WTC11 (cell line): ENCODE measurements around the gene ATP6V1F. TPM values are rescaled to one million over a fixed set of nuclear protein-coding genes. Genes with fewer than 3 reads are reported as not detected.
A peak's percentile ranks its signal among the peaks of the same experiment; 100 is the strongest.

Experiments
- ATAC-seq: fragments of 200-7000 bp; cut with Tn5 transposase; 2 replicates; pipeline ENCODE4 v1.10.0; 2021; ENCODE audit warnings: mild to moderate bottlenecking, moderate library complexity
- CTCF ChIA-PET: fragments of 300-600 bp; sonication (Branson Sonifier 250); formaldehyde crosslinking; loops from one replicate; lab custom pipeline; 2021; ENCODE audit warnings: antibody characterized with exemption; lab: Charles Lee
- POLR2A ChIA-PET: fragments of 350-600 bp; sonication (Branson Sonifier 250); formaldehyde crosslinking; loops from one replicate; lab custom pipeline; 2021; ENCODE audit warnings: antibody characterized with exemption; lab: Charles Lee
- DNase-seq: peaks from one replicate; pipeline ENCODE4 v3.0.0; 2021; ENCODE audit warnings: low spot score
- H3K27ac Mint-ChIP-seq: 2 replicates; pipeline ENCODE4 v1.8.0; 2021; ENCODE audit warnings: mixed read lengths
- H3K27me3 Mint-ChIP-seq: 2 replicates; pipeline ENCODE4 v1.8.0; 2021; ENCODE audit warnings: low read depth, mild to moderate bottlenecking, moderate library complexity, mixed read lengths
- H3K36me3 Mint-ChIP-seq: 2 replicates; pipeline ENCODE4 v1.8.0; 2021; ENCODE audit warnings: mixed read lengths
- H3K4me1 Mint-ChIP-seq: 2 replicates; pipeline ENCODE4 v1.8.0; 2022; ENCODE audit warnings: mixed read lengths
- H3K4me3 Mint-ChIP-seq: 2 replicates; pipeline ENCODE4 v1.8.0; 2021; ENCODE audit warnings: mild to moderate bottlenecking, moderate library complexity, mixed read lengths
- H3K9me3 Mint-ChIP-seq: 2 replicates; pipeline ENCODE4 v1.8.0; 2021; ENCODE audit warnings: mixed read lengths
- ATF2 ChIP-seq: sonication (generic); formaldehyde crosslinking; IDR thresholded peaks from 2 replicates; pipeline ENCODE4 v1.8.1; 2022; ENCODE audit warnings: low read depth, missing genetic modification reagents, borderline replicate concordance
- CBFB ChIP-seq: sonication (generic); formaldehyde crosslinking; IDR thresholded peaks from 2 replicates; pipeline ENCODE4 v1.8.1; 2022; ENCODE audit warnings: mild to moderate bottlenecking, low read depth, missing genetic modification reagents
- CDX4 ChIP-seq: fragments of 250-450 bp; sonication (Bioruptor Pico); IDR thresholded peaks from 2 replicates; pipeline ENCODE4 v1.9.0; 2021; ENCODE audit warnings: moderate library complexity, mild to moderate bottlenecking, inconsistent platforms, borderline replicate concordance
- CTCF ChIP-seq: fragments of 200-600 bp; IDR thresholded peaks from 2 replicates; pipeline ENCODE4 v1.8.0; 2022; ENCODE audit warnings: antibody characterized with exemption
- E2F1 ChIP-seq: sonication (generic); formaldehyde crosslinking; IDR thresholded peaks from 2 replicates; pipeline ENCODE4 v1.8.0; 2022; ENCODE audit warnings: mild to moderate bottlenecking, missing genetic modification reagents
- E2F4 ChIP-seq: sonication (generic); formaldehyde crosslinking; IDR thresholded peaks from 2 replicates; pipeline ENCODE4 v1.8.1; 2022; ENCODE audit warnings: low read depth, mild to moderate bottlenecking, moderate library complexity, missing genetic modification reagents, borderline replicate concordance
- FOXJ3 ChIP-seq: sonication (generic); formaldehyde crosslinking; IDR thresholded peaks from 2 replicates; pipeline ENCODE4 v1.9.0; 2021; ENCODE audit warnings: missing genetic modification reagents, mild to moderate bottlenecking, borderline replicate concordance
- GRHL2 ChIP-seq: fragments of 250-450 bp; sonication (Bioruptor Pico); IDR thresholded peaks from 2 replicates; pipeline ENCODE4 v1.8.0; 2022; ENCODE audit warnings: mild to moderate bottlenecking, moderate library complexity; ENCODE audit not compliant: insufficient replicate concordance, severe bottlenecking
- NFATC4 ChIP-seq: fragments of 250-450 bp; sonication (Bioruptor Pico); IDR thresholded peaks from 2 replicates; pipeline ENCODE4 v1.9.0; 2021; ENCODE audit warnings: mild to moderate bottlenecking
- SMAD3 ChIP-seq: sonication (generic); formaldehyde crosslinking; IDR thresholded peaks from 2 replicates; pipeline ENCODE4 v1.8.0; 2022; ENCODE audit warnings: missing genetic modification reagents, mild to moderate bottlenecking, borderline replicate concordance
- ZBTB21 ChIP-seq: sonication (generic); formaldehyde crosslinking; IDR thresholded peaks from 2 replicates; pipeline ENCODE4 v1.8.1; 2023; ENCODE audit warnings: mild to moderate bottlenecking, missing genetic modification reagents, borderline replicate concordance
- ZNF423 ChIP-seq: fragments of 250-450 bp; sonication (Bioruptor Pico); IDR thresholded peaks from 2 replicates; pipeline ENCODE4 v2.1.2; 2022; ENCODE audit warnings: mild to moderate bottlenecking, moderate library complexity
- ZNF512 ChIP-seq: sonication (generic); formaldehyde crosslinking; IDR thresholded peaks from 2 replicates; pipeline ENCODE4 v1.8.1; 2022; ENCODE audit warnings: missing genetic modification reagents, borderline replicate concordance
- ZNF671 ChIP-seq: fragments of 250-450 bp; sonication (Bioruptor Pico); IDR thresholded peaks from 2 replicates; pipeline ENCODE4 v1.8.0; 2021; ENCODE audit warnings: mild to moderate bottlenecking
- total RNA-seq: library from RNA; stranded (reverse); gene quantifications from 3 replicates; pipeline ENCODE4 v1.2.3, GENCODE V29; 2021
- TF ChIP-seq, protein P1 (sequence below): sonication (generic); formaldehyde crosslinking; IDR thresholded peaks from 2 replicates; pipeline ENCODE4 v1.8.1; 2023; ENCODE audit warnings: mild to moderate bottlenecking, moderate library complexity, missing genetic modification reagents
- TF ChIP-seq, protein P2 (sequence below): fragments of 250-450 bp; sonication (Bioruptor Pico); IDR thresholded peaks from 2 replicates; pipeline ENCODE4 v1.9.0; 2021; ENCODE audit warnings: mild to moderate bottlenecking, borderline replicate concordance

ATP6V1F gene
- total RNA-seq, 1 experiment from 2014 or later: 117 TPM

DNA sequence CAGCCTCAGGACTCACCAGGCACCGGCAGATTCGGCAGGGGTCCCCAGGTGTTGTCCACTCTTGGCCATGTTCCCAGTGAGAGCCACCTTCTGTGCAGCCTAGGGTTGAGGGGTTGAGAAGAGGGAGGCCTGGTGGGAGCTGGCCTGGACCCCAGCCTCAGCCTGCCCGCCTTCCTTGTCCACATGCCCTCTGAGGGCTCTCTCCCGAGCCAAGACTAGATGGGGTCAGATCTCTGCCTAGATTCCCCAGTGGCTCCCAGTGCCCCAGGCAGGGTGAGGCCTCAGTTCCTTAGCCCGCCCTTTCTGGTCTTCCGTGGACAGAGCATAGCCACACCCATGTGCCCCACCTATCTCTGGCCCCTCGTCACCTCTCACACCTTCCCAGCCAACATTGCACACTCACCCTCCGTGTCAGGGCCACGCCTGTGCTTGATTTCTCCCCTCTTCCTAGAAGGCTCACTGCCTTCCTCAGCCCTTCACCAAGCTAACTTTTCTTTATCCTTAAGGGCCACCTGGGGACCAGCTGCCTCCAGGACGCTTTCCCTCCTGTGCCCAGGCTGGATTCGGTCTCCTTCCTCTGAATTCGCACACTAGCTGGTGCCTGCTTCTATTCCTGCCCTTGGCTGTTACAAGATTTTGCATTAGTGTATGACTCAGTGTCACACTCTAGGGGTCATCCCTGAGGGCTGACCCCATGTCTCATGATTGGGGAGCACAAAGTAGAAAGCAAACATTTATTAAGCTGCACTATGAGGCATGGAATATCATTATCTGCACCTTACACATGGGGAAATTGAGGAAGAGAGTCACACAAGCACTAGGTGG is 40.3 kb downstream of the ATP6V1F start:
- Mint-ChIP-seq H3K9me3 (peaks cover 23% of the 10 kb centered on the region), H3K27me3 (peaks cover 13% of the 10 kb centered on the region), H3K27ac (peak overlapping the region; percentile 10; the same call in 1 of the 2 replicates), H3K4me3 (no peak overlapping the region), H3K36me3 (peaks cover 14% of the 10 kb centered on the region), H3K4me1 (peaks cover 3% of the 10 kb centered on the region; the same call in 1 of the 2 replicates)
- DNase-seq: no peak
- ChIA-PET CTCF (interaction anchor here (1.0 to 1.8 kb wide), 5 partner anchors 19 to 261 kb away, joined by 3 to 6 read pairs (median 5); no protein-coding TSS in a partner anchor), POLR2A (interaction anchor here (1.0 kb wide), 1 partner anchor 8 kb away, joined by 3 read pairs; the partner anchor contains the start of gene KCP)
- ATAC-seq: no peak
- TF ChIP-seq ZNF512 (no peak), ZBTB21 (CRISPR knock-in tag) (no peak), SMAD3 (CRISPR knock-in tag) (no peak), GRHL2 (no peak), E2F1 (CRISPR knock-in tag) (no peak), CTCF (no peak), ATF2 (CRISPR knock-in tag) (no peak), CDX4 (CRISPR knock-in tag) (no peak), FOXJ3 (no peak), NFATC4 (no peak), ZNF671 (no peak), ZNF423 (CRISPR knock-in tag) (no peak), CBFB (CRISPR knock-in tag) (no peak), E2F4 (no peak)
- TF ChIP-seq, protein P1, sequence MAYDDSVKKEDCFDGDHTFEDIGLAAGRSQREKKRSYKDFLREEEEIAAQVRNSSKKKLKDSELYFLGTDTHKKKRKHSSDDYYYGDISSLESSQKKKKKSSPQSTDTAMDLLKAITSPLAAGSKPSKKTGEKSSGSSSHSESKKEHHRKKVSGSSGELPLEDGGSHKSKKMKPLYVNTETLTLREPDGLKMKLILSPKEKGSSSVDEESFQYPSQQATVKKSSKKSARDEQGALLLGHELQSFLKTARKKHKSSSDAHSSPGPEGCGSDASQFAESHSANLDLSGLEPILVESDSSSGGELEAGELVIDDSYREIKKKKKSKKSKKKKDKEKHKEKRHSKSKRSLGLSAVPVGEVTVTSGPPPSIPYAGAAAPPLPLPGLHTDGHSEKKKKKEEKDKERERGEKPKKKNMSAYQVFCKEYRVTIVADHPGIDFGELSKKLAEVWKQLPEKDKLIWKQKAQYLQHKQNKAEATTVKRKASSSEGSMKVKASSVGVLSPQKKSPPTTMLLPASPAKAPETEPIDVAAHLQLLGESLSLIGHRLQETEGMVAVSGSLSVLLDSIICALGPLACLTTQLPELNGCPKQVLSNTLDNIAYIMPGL (CRISPR knock-in tag): no peak
- TF ChIP-seq, protein P2, sequence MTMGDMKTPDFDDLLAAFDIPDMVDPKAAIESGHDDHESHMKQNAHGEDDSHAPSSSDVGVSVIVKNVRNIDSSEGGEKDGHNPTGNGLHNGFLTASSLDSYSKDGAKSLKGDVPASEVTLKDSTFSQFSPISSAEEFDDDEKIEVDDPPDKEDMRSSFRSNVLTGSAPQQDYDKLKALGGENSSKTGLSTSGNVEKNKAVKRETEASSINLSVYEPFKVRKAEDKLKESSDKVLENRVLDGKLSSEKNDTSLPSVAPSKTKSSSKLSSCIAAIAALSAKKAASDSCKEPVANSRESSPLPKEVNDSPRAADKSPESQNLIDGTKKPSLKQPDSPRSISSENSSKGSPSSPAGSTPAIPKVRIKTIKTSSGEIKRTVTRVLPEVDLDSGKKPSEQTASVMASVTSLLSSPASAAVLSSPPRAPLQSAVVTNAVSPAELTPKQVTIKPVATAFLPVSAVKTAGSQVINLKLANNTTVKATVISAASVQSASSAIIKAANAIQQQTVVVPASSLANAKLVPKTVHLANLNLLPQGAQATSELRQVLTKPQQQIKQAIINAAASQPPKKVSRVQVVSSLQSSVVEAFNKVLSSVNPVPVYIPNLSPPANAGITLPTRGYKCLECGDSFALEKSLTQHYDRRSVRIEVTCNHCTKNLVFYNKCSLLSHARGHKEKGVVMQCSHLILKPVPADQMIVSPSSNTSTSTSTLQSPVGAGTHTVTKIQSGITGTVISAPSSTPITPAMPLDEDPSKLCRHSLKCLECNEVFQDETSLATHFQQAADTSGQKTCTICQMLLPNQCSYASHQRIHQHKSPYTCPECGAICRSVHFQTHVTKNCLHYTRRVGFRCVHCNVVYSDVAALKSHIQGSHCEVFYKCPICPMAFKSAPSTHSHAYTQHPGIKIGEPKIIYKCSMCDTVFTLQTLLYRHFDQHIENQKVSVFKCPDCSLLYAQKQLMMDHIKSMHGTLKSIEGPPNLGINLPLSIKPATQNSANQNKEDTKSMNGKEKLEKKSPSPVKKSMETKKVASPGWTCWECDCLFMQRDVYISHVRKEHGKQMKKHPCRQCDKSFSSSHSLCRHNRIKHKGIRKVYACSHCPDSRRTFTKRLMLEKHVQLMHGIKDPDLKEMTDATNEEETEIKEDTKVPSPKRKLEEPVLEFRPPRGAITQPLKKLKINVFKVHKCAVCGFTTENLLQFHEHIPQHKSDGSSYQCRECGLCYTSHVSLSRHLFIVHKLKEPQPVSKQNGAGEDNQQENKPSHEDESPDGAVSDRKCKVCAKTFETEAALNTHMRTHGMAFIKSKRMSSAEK (CRISPR knock-in tag): no peak
